ENCODE data around the gene SLC6A11. TPM values are rescaled to one million over a fixed set of nuclear protein-coding genes. Genes with fewer than 3 reads are reported as not detected.
A peak's percentile ranks its signal among the peaks of the same experiment; 100 is the strongest.

The SLC6A11 gene
- total RNA-seq, 4 donors from 2014 or later, result 1.8 to 7.8 (median 5.3) TPM

DNA sequence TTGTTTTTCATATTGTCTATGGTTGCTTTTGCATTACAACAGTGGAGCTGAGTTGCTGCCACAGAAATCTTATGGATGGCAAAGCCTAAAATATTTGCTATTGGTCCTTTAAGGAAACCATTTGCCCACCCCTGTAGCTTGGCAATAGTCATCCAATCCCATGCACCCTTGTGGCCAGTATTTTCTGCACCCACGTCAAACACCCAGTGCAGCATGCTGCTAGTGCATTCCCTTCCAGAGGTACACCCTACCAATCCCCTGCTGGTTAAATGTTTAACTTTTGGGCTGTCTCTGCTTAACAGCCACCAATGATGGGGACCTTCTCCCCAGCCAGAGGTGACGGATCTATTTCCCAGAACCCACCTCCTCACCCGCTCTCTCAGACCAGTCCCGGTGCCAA lies 23.8 kb upstream of the SLC6A11 start:
- H3K4me3 ChIP-seq (ENCODE audit: low read depth, poor library complexity, severe bottlenecking), result no peak overlapping the region
- WGBS, 2 donors, result 79 to 87% methylated on average over 4 of the region's 4 CpGs
- no peak for DNase-seq (ENCODE audit: low spot score in 2 of 2)
- TF ChIP-seq, protein P1, sequence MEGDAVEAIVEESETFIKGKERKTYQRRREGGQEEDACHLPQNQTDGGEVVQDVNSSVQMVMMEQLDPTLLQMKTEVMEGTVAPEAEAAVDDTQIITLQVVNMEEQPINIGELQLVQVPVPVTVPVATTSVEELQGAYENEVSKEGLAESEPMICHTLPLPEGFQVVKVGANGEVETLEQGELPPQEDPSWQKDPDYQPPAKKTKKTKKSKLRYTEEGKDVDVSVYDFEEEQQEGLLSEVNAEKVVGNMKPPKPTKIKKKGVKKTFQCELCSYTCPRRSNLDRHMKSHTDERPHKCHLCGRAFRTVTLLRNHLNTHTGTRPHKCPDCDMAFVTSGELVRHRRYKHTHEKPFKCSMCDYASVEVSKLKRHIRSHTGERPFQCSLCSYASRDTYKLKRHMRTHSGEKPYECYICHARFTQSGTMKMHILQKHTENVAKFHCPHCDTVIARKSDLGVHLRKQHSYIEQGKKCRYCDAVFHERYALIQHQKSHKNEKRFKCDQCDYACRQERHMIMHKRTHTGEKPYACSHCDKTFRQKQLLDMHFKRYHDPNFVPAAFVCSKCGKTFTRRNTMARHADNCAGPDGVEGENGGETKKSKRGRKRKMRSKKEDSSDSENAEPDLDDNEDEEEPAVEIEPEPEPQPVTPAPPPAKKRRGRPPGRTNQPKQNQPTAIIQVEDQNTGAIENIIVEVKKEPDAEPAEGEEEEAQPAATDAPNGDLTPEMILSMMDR (IDR thresholded peaks at IDR 0.05), result no peak
- TF ChIP-seq POLR2A (IDR thresholded peaks at IDR 0.05), result no peak
- intact Hi-C loops (cut with DNase I; ENCODE audit: low total_unique reads), result no loop called here

DNA sequence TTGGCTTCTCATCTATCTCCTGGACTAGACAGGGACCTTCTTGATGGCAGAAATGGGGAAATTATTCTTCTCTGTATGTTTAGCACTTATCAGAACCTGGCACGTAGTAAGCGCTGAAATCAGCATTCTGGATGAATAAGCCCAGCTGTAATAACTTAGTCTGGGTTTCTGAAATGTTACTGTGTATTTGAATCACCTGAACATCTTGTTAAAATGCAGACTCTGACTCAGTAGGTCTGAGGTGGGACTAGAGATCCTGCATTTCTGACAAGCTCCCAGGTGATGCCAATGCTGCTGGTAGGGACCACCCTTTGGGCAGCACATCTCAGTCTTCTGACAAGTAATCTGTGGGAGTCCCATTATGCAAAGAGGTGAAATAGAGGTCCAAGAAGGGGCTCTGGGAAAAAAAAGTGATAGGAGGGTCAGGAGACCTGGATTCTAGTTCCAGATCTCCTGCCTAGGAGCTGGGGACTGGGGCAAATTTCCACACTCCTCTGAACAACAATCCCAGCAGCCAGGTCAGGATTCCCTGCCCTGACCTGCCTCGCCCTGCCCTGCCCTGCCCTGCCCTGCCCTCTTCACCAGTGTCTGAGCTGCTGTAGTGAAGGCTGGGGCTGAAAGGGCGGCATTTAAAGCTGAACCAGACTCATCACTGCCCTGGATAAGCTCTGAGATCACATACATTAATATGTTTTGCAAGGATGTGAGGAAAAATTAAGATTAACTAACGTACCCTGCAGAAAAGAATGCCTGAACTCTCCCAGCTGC lies 17.2 kb upstream of the SLC6A11 start:
- H3K4me3 ChIP-seq (ENCODE audit: low read depth, poor library complexity, severe bottlenecking), result no peak overlapping the region
- TF ChIP-seq, protein P1 (IDR thresholded peaks at IDR 0.05), result no peak
- TF ChIP-seq POLR2A (IDR thresholded peaks at IDR 0.05), result no peak
- intact Hi-C loops (cut with DNase I; ENCODE audit: low total_unique reads), result no loop called here
- 32 to 48% methylated on average over 5 of the region's 5 CpGs for WGBS, 2 donors
- no peak for DNase-seq (ENCODE audit: low spot score in 2 of 2)

DNA sequence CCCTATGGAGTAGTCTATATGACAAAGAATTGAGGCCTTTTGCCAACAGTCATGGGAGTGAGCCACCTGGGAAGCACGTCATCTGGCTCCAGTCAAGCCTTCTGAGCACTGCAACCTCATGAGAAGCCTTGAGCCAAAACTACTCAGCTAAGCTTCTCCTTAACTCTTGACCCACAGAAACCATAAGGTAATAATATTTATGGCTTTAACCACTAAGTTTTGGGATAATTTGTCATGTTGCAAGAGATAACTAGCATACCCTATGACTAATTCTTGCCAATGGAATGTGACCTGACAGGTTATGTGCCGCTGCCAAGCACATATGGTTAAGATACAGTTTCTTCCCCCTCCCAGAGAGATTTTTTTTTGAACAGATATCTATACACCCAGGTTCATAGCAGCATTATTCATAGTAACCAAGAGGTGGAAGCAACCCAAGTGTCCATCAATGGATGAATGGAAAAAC lies 11.8 kb upstream of the SLC6A11 start:
- WGBS, 2 donors, result 11 to 34% methylated on average over 2 of the region's 2 CpGs
- no peak overlapping the region for H3K4me3 ChIP-seq (ENCODE audit: low read depth, poor library complexity, severe bottlenecking)
- no peak for TF ChIP-seq POLR2A (IDR thresholded peaks at IDR 0.05)
- TF ChIP-seq, protein P1 (IDR thresholded peaks at IDR 0.05), result no peak
- intact Hi-C loops (cut with DNase I; ENCODE audit: low total_unique reads), result no loop called here
- DNase-seq (ENCODE audit: low spot score in 2 of 2), result peak in 1 of 2 donors; percentile 37

DNA sequence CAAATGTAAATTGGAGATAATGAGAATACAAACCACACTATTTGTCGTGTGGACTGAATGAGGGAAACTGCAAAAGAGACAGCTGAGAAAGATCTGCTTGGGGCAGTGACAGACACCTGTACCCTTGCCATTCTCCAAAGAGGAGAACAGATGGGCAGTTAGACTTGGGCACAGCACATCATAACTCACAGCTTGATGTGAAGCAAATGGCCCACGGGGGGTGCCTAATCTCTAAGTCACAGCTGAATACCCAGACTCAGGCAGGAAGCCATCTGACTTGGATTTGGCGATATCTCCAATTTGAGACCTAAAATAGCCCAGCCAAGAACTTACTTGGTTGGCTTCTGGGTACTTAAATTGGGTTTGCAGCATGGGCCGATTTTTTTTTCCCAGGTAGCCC lies 10.0 kb upstream of the SLC6A11 start:
- 71 to 74% methylated on average over 4 of the region's 4 CpGs for WGBS, 2 donors
- TF ChIP-seq, protein P1 (IDR thresholded peaks at IDR 0.05), result no peak
- no peak for TF ChIP-seq POLR2A (IDR thresholded peaks at IDR 0.05)
- intact Hi-C loops (cut with DNase I; ENCODE audit: low total_unique reads), result no loop called here
- no peak overlapping the region for H3K4me3 ChIP-seq (ENCODE audit: low read depth, poor library complexity, severe bottlenecking)
- DNase-seq (ENCODE audit: low spot score in 2 of 2), result no peak

DNA sequence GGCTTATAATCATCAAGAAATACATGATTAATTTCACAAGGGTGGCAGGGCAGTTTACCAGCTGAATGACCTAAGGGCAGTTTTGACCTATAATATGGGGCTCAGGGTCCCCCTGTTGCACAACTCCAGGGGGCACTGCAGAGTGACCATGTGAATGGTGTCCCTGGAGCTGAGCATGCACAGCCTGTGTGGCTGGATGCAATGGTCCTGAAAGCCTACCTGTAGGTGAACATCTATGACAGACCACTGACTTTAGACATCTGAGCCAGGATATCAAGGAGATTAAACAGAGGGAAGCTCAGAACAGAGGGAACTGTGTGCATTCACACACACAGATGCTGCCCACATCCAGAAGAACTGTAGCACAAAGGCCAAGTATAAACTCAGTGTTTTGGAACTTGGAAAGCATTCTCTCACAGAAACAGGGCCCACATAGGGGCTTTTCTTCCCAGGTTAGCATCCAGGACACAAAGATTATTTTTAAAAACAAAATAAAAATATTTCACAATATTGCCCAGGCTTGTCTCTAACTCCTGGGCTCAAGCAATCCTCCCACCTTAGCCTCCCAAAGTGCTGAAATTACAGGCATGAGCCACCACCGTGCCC lies 7.8 kb upstream of the SLC6A11 start:
- 76% methylated on average over 1 of the region's 1 CpG for WGBS, 2 donors
- no peak for TF ChIP-seq POLR2A (IDR thresholded peaks at IDR 0.05)
- TF ChIP-seq, protein P1 (IDR thresholded peaks at IDR 0.05), result no peak
- no peak for DNase-seq (ENCODE audit: low spot score in 2 of 2)
- H3K4me3 ChIP-seq (ENCODE audit: low read depth, poor library complexity, severe bottlenecking), result no peak overlapping the region
- intact Hi-C loops (cut with DNase I; ENCODE audit: low total_unique reads), result no loop called here

Measured in lower leg skin (tissue), 4 donors.